ENCODE data around the gene MXD4. TPM values are rescaled to one million over a fixed set of nuclear protein-coding genes. Genes with fewer than 3 reads are reported as not detected.

Gene MXD4
- total RNA-seq, 1 experiment from 2014 or later, result 22.0 TPM

GRCh38 chr4:2219233-2219760 lies 42.6 kb downstream of the MXD4 start:
- H2AFZ ChIP-seq (ENCODE audit: low read depth, low read length, poor library complexity, severe bottlenecking), result no peak overlapping the region
- H3K27me3 ChIP-seq (ENCODE audit: insufficient read depth, low read length), result no peaks in the 10 kb centered on the region
- no TSS peak for BruUV-seq (replicated peaks)
- H3K79me2 ChIP-seq (ENCODE audit: insufficient read depth, low read length), result no peaks in the 10 kb centered on the region
- RAD21 ChIA-PET (ENCODE audit: low non-redundant PET in 1 of 2, low total read pairs in 2 of 2, uncharacterized antibody in 2 of 2, unreplicated experiment in 2 of 2), result interaction anchor here (1.1 to 1.8 kb wide), 2 partner anchors 222 kb away, joined by 3 to 7 read pairs; no protein-coding TSS in a partner anchor
- no peaks in the 10 kb centered on the region for H3K9me2 ChIP-seq (ENCODE audit: insufficient read depth)
- H3K9me3 ChIP-seq (ENCODE audit: control insufficient read depth in 1 of 2, insufficient read depth in 1 of 2, low read depth in 1 of 2, low read length in 2 of 2), result no peaks in the 10 kb centered on the region
- CTCF ChIA-PET, result interaction anchor here (0.7 to 2.9 kb wide), 17 partner anchors 11 to 716 kb away, joined by 3 to 38 read pairs (median 4); partner anchors contain the start of genes CFAP99, HAUS3, MXD4 and POLN
- DNase-seq (ENCODE audit: low read depth, low spot score) (no peak), ATAC-seq (no peak)
- H3K4me3 ChIP-seq (replicated peaks in 1 of 2; ENCODE audit: low read depth in 1 of 2, low read length in 2 of 2), result no peak overlapping the region
- H3K27ac ChIP-seq (ENCODE audit: low read depth, low read length), result no peak overlapping the region
- peaks cover 0 to 7% of the 10 kb centered on the region in 2 experiments; a peak in 2 of 4 replicates for H3K4me1 ChIP-seq (ENCODE audit: control insufficient read depth in 1 of 2, insufficient read depth in 2 of 2, low read length in 2 of 2)
- no peak overlapping the region for H3K9ac ChIP-seq (ENCODE audit: low read length)
- H3K36me3 ChIP-seq (ENCODE audit: control insufficient read depth in 1 of 2, insufficient read depth in 2 of 2, low read length in 2 of 2), result no peaks in the 10 kb centered on the region
- TF ChIP-seq SIN3A (IDR thresholded peaks at IDR 0.05; ENCODE audit: low read depth), result no peak
- TF ChIP-seq EZH2phosphoT487 (IDR thresholded peaks at IDR 0.05; ENCODE audit: borderline replicate concordance), result no peak
- no peak for TF ChIP-seq FOSL1 (IDR thresholded peaks at IDR 0.05; ENCODE audit: low read depth)
- no peak for TF ChIP-seq MAX (IDR thresholded peaks at IDR 0.05)
- TF ChIP-seq ZFX (IDR thresholded peaks at IDR 0.05), result no peak
- TF ChIP-seq ELF1 (IDR thresholded peaks at IDR 0.05; ENCODE audit: borderline replicate concordance, low read depth), result no peak
- TF ChIP-seq TCF7L2 (IDR thresholded peaks at IDR 0.05; ENCODE audit: borderline replicate concordance, extremely low read depth, insufficient read depth, insufficient read length), result no peak
- no peak for TF ChIP-seq SP1 (IDR thresholded peaks at IDR 0.05; ENCODE audit: low read depth)
- TF ChIP-seq POLR2AphosphoS5 (IDR thresholded peaks at IDR 0.05; ENCODE audit: low read depth, low read length), result no peak
- no peak for TF ChIP-seq ZNF274 (IDR thresholded peaks at IDR 0.05; ENCODE audit: low read depth, low read length)
- H3K4me2 ChIP-seq (ENCODE audit: low read length), result no peak overlapping the region
- intact Hi-C loops (cut with micrococcal nuclease), result no loop called here
- no peaks in the 10 kb centered on the region for H4K20me1 ChIP-seq (ENCODE audit: insufficient read depth)
- POLR2A ChIA-PET, result no interaction called here

GRCh38 chr4:2218436-2218835 lies 43.5 kb downstream of the MXD4 start:
- no peak overlapping the region for H3K9ac ChIP-seq (ENCODE audit: low read length)
- no TSS peak for BruUV-seq (replicated peaks)
- RAD21 ChIA-PET (ENCODE audit: low non-redundant PET in 1 of 2, low total read pairs in 2 of 2, uncharacterized antibody in 2 of 2, unreplicated experiment in 2 of 2), result interaction anchor here in 1 of 2 experiments (0.6 kb wide), 1 partner anchor 300 kb away, joined by 3 read pairs; no protein-coding TSS in a partner anchor
- TF ChIP-seq JUND (IDR thresholded peaks at IDR 0.05) (no peak), FOSL1 (IDR thresholded peaks at IDR 0.05; ENCODE audit: low read depth) (no peak), CBX3 (IDR thresholded peaks at IDR 0.05; ENCODE audit: low read depth) (no peak), EGR1 (IDR thresholded peaks at IDR 0.05; ENCODE audit: low read depth) (no peak), TCF7L2 (IDR thresholded peaks at IDR 0.05; ENCODE audit: borderline replicate concordance, extremely low read depth, insufficient read depth, insufficient read length) (no peak), ELF1 (IDR thresholded peaks at IDR 0.05; ENCODE audit: borderline replicate concordance, low read depth) (no peak), SRF (IDR thresholded peaks at IDR 0.05; ENCODE audit: low read depth) (no peak), ZBTB33 (IDR thresholded peaks at IDR 0.05; ENCODE audit: extremely low read depth, insufficient replicate concordance, low read length) (no peak), SIN3A (IDR thresholded peaks at IDR 0.05; ENCODE audit: low read depth) (no peak)

More at GRCh38 chr4:2218436-2218835, 43.5 kb downstream of the MXD4 start:
- Histone ChIP-seq H3K79me2 (ENCODE audit: insufficient read depth, low read length) (no peaks in the 10 kb centered on the region), H4K20me1 (ENCODE audit: insufficient read depth) (no peaks in the 10 kb centered on the region), H3K9me2 (ENCODE audit: insufficient read depth) (no peaks in the 10 kb centered on the region), H3K4me3 (replicated peaks in 1 of 2; ENCODE audit: low read depth in 1 of 2, low read length in 2 of 2) (no peak overlapping the region), H2AFZ (ENCODE audit: low read depth, low read length, poor library complexity, severe bottlenecking) (no peak overlapping the region), H3K9me3 (ENCODE audit: control insufficient read depth in 1 of 2, insufficient read depth in 1 of 2, low read depth in 1 of 2, low read length in 2 of 2) (no peaks in the 10 kb centered on the region), H3K27me3 (ENCODE audit: insufficient read depth, low read length) (no peaks in the 10 kb centered on the region), H3K4me1 (ENCODE audit: control insufficient read depth in 1 of 2, insufficient read depth in 2 of 2, low read length in 2 of 2) (peaks cover 0 to 7% of the 10 kb centered on the region in 2 experiments; a peak in 2 of 4 replicates), H3K27ac (ENCODE audit: low read depth, low read length) (no peak overlapping the region), H3K36me3 (ENCODE audit: control insufficient read depth in 1 of 2, insufficient read depth in 2 of 2, low read length in 2 of 2) (no peaks in the 10 kb centered on the region), H3K4me2 (ENCODE audit: low read length) (no peak overlapping the region)
- ChIA-PET POLR2A (no interaction called here), CTCF (interaction anchor here (2.0 kb wide), 1 partner anchor 223 kb away, joined by 10 read pairs; no protein-coding TSS in a partner anchor)
- ATAC-seq (no peak), DNase-seq (ENCODE audit: low read depth, low spot score) (no peak)
- intact Hi-C loops (cut with micrococcal nuclease), result no loop called here
